Neural crest cell (in vitro differentiated cells): ENCODE measurements around the gene TMEM170A. TPM values are rescaled to one million over a fixed set of nuclear protein-coding genes. Genes with fewer than 3 reads are reported as not detected.
"Not testable (repeated sequence)": the region's sequence is repeated elsewhere in the genome, so short reads cannot be mapped to it uniquely, and the experiment has no call there.

Source experiments
- DNase-seq: peaks from one replicate; pipeline ENCODE4 v3.0.0; 2021; ENCODE audit warnings: low read depth, mixed read lengths, low spot score
- H3K27ac Mint-ChIP-seq: one replicate; pipeline ENCODE4 v1.8.0; 2021; ENCODE audit warnings: mild to moderate bottlenecking, mixed read lengths; ENCODE audit not compliant: unreplicated experiment
- H3K27me3 Mint-ChIP-seq: 2 replicates; pipeline ENCODE4 v1.8.0; 2021; ENCODE audit warnings: low read depth, mild to moderate bottlenecking, mixed read lengths
- H3K36me3 Mint-ChIP-seq: 2 replicates; pipeline ENCODE4 v1.8.0; 2021; ENCODE audit warnings: low read depth, mild to moderate bottlenecking, mixed read lengths
- H3K4me1 Mint-ChIP-seq: 2 replicates; pipeline ENCODE4 v1.8.0; 2021; ENCODE audit warnings: mixed read lengths
- H3K4me3 Mint-ChIP-seq: one replicate; pipeline ENCODE4 v1.8.0; 2021; ENCODE audit warnings: mild to moderate bottlenecking, mixed read lengths
- H3K9me3 Mint-ChIP-seq: 2 replicates; pipeline ENCODE4 v1.8.0; 2021; ENCODE audit warnings: mixed read lengths
- total RNA-seq: library from RNA; stranded (reverse); gene quantifications from 2 replicates; pipeline ENCODE4 v1.2.1, GENCODE V29; 2021
- TF ChIP-seq, protein P1 (sequence below): fragments of 200-600 bp; sonication (generic); conservative IDR thresholded peaks from 2 replicates; pipeline ENCODE4 v1.5.0; 2021; ENCODE audit warnings: antibody characterized with exemption, mild to moderate bottlenecking

The TMEM170A gene
- total RNA-seq, 1 donor from 2014 or later = 50.5 TPM

GRCh38 chr16:75471723-75472633 is 7.5 kb upstream of the TMEM170A start:
- peaks cover 10% of the 10 kb centered on the region for H3K4me1 Mint-ChIP-seq
- H3K4me3 Mint-ChIP-seq = no peak overlapping the region
- no peaks in the 10 kb centered on the region for H3K9me3 Mint-ChIP-seq
- H3K36me3 Mint-ChIP-seq = peaks cover 7% of the 10 kb centered on the region
- H3K27me3 Mint-ChIP-seq = no peaks in the 10 kb centered on the region
- DNase-seq = peak; percentile 38
- TF ChIP-seq, protein P1, sequence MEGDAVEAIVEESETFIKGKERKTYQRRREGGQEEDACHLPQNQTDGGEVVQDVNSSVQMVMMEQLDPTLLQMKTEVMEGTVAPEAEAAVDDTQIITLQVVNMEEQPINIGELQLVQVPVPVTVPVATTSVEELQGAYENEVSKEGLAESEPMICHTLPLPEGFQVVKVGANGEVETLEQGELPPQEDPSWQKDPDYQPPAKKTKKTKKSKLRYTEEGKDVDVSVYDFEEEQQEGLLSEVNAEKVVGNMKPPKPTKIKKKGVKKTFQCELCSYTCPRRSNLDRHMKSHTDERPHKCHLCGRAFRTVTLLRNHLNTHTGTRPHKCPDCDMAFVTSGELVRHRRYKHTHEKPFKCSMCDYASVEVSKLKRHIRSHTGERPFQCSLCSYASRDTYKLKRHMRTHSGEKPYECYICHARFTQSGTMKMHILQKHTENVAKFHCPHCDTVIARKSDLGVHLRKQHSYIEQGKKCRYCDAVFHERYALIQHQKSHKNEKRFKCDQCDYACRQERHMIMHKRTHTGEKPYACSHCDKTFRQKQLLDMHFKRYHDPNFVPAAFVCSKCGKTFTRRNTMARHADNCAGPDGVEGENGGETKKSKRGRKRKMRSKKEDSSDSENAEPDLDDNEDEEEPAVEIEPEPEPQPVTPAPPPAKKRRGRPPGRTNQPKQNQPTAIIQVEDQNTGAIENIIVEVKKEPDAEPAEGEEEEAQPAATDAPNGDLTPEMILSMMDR = peak; percentile 76
- H3K27ac Mint-ChIP-seq = no peak overlapping the region

- Mint-ChIP-seq H3K4me1 (peaks cover 29% of the 10 kb centered on the region), H3K27me3 (no peaks in the 10 kb centered on the region), H3K4me3 (peak overlapping the region; percentile 41), H3K36me3 (peaks cover 5% of the 10 kb centered on the region), H3K9me3 (peaks cover 2% of the 10 kb centered on the region), H3K27ac (no peak overlapping the region)
- TF ChIP-seq, protein P1 = no peak
- DNase-seq = no peak
These were observed 2.3 kb upstream of the TMEM170A start for GRCh38 chr16:75466760-75467159.

- not testable (repeated sequence) for H3K27me3 Mint-ChIP-seq, H3K9me3 Mint-ChIP-seq, H3K36me3 Mint-ChIP-seq
- DNase-seq = peak; percentile 47
- Mint-ChIP-seq H3K27ac (peak overlapping the region; percentile 82), H3K4me1 (peaks cover 38% of the 10 kb centered on the region), H3K4me3 (peak overlapping the region; percentile 97)
These were observed 934 bp downstream of the TMEM170A start for GRCh38 chr16:75463389-75464121.

GRCh38 chr16:75462806-75463205 is 1.7 kb downstream of the TMEM170A start:
- Mint-ChIP-seq H3K9me3 (peaks cover 2% of the 10 kb centered on the region), H3K4me1 (peaks cover 38% of the 10 kb centered on the region)

GRCh38 chr16:75461575-75461974 is 2.9 kb downstream of the TMEM170A start:
- H3K36me3 Mint-ChIP-seq = peaks cover 2% of the 10 kb centered on the region
- H3K27me3 Mint-ChIP-seq = no peaks in the 10 kb centered on the region
- H3K27ac Mint-ChIP-seq = no peak overlapping the region
- no peak for DNase-seq
- peaks cover 2% of the 10 kb centered on the region for H3K9me3 Mint-ChIP-seq
- TF ChIP-seq, protein P1 = no peak
- H3K4me3 Mint-ChIP-seq = peak overlapping the region; percentile 97
- H3K4me1 Mint-ChIP-seq = peaks cover 42% of the 10 kb centered on the region

More at GRCh38 chr16:75462806-75463205, 1.7 kb downstream of the TMEM170A start:
- Mint-ChIP-seq H3K27ac (no peak overlapping the region), H3K36me3 (peaks cover 2% of the 10 kb centered on the region), H3K27me3 (no peaks in the 10 kb centered on the region), H3K4me3 (peak overlapping the region; percentile 97)
- no peak for DNase-seq
- TF ChIP-seq, protein P1 = no peak

DNA sequence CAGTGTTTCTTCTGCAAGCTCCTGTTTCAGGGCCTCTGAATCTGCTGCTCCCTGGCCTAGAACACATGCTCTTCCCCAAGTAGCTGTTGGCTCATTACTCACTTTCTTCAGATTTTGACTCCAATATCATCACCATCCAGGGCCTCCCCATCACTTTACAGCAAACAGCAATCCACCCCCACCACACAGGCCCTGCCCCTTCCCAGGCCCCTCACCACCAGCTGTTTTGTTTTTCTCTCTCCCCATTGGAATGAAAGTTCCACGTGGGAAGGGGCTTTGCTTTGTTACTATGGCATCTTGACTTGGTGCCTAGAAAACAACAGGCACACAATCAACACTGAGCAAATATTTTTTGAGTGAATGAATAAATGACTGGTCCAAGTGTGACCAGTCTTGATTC is 4.0 kb downstream of the TMEM170A start:
- Mint-ChIP-seq H3K27me3 (no peaks in the 10 kb centered on the region), H3K36me3 (peaks cover 2% of the 10 kb centered on the region), H3K4me3 (peak overlapping the region; percentile 79), H3K9me3 (peaks cover 2% of the 10 kb centered on the region), H3K27ac (peak overlapping the region; percentile 46), H3K4me1 (peaks cover 54% of the 10 kb centered on the region)
- TF ChIP-seq, protein P1 = no peak
- no peak for DNase-seq
